Stimulated activated CD4-positive, alpha-beta T cell treated with anti-CD3 and anti-CD28 coated beads, TNF-alpha, amount 100 ng/mL, for 24 hours (primary cell): ENCODE results near the gene SERP2.

Source experiments
- DNase-seq, 3 experiments: peaks; one replicate each; pipeline ENCODE4 v3.0.0-alpha.2; 2020; ENCODE audit warnings: low read depth in 3 of 3

Gene SERP2

DNA sequence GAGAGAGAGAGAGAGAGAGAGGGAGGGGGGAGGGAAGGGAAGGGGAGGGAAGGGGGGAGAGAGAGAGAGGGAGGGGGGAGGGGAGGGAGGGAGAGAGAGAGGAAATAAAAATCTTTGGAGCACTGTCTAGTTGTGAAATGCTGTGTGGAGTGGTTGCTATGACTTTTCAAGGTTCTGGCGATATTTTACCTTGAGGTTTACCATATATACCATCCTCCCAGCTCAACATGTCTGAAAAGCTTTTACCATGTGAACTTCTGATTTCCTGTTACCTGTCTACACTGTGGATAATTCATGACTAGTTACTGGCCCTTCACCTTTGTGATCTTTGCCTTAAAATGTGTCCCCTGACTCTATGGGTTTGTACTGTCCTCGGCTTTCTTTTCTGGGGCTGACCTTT is 38.2 kb downstream of the SERP2 start:
- no peak for DNase-seq

DNA sequence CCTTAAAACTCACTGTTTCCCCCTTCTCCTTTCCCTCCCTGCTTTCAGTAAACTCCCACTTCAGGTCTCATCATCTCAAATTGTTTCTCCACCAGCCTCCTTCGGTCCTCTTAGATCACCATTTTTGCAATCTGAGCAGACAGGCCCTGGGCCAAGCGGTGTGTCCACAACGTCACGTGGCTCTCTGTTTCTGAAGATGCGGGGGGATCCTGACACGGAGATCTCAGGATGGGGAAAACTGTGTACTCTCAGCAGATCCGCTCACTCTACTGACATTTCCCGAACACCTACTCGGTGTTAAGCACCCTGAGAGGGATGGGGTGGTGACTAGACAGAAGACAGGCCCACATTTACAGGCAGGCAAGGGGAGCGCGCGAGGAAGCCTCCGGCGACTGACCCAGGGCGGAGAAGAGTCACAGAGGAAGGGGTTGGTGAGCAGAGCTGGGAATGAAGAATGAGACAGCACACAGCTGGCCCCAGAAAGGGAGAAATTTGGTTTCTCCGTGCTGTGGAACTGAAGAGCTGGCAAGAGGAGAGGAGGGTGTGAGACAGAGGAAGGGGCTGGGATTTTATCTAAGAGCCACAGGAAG is 38.8 kb downstream of the SERP2 start:
- no peak for DNase-seq

DNA sequence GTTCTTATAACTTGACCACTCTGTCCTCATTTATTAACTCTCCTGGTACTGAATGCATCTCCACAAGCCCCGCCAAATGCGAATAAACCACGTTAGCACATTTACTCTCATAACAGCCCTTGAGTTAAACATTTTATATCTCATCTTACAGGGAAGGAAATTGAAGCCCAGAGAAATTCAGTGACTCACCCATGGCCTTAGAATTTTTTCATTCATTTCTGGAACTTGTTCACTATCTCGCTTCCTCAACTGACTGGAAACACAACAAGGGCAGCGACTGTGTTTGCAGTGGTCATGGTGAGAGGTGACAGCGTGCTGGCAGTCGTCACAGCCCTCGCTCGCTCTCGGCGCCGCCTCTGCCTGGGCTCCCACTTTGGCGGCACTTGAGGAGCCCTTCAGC is 39.5 kb downstream of the SERP2 start:
- no peak for DNase-seq

DNA sequence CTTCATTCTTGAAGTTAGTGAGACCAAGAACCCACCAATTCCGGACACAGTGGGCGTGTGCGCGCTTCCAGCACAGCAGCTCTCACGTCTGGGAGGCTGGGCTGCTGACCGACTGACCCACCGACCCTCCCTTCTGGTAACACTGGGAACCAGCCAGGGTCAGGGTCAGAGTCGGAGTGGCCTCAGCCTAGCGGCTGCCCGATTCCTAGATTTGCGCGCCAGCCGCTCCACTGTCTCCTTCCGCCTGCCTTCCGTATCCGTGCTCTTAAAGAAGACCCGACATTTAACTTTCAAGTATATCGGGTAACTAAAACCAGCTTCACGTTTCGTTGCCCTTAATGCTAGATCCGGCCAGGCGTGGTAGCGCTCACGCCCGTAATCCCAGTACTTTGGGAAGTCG is 41.1 kb downstream of the SERP2 start:
- no peak for DNase-seq

DNA sequence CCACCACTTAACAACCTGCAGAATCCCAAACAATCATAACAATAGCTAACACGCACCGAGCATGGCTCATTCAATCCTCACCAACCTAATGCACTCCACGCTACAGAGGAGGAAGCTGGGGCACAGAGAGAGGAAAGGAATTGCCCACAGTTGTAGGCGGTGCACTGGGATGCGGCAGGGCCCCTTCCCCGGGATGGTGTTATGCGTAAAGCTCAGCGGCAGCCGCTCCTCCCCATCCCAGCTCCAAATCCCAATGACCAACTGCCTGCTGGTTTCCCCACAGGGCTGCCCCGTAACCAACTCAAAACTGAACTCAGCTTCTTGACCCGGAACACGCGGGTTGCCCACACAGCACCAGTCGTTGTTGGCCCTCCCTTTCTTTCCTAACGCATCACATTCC is 42.2 kb downstream of the SERP2 start:
- DNase-seq: no peak

DNA sequence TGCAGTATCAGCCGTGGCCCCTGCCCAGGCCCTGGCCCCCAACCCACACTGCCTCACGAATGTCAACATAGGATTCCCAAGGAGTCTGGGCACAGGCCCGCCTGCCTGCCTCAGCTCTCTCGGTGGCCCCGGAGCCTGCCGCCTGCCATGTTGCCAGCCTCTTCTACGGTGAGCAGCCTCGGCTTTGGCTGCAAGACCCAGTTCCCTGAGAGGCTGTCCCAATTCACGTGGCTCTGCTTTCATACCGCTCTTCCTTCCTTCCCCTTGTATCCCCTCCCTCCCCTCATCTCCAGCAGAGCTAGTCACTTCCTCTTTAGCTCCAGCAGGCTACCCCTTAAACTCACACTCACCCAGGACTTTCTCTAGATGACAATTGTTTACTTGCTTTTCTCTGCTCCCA is 42.7 kb downstream of the SERP2 start:
- no peak for DNase-seq

DNA sequence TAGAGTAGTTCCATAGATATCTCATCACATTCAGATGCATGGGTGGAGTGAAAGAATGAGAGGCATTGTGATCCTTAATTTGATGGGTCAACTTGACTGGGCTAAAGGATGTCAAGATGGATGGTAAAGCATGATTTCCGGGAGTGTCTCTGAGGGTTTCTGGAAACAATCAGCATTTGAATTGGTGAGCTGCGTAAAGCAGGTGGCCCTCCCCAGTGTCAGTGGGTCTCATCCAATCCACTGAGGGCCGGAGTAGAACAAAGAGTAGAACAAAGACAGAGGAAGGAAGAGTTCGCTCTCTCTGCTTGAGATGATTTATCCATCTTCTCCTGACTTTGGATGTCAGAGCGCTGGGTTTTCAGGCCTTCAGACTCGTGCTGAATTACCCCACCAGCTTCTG is 43.1 kb downstream of the SERP2 start:
- DNase-seq: no peak

DNA sequence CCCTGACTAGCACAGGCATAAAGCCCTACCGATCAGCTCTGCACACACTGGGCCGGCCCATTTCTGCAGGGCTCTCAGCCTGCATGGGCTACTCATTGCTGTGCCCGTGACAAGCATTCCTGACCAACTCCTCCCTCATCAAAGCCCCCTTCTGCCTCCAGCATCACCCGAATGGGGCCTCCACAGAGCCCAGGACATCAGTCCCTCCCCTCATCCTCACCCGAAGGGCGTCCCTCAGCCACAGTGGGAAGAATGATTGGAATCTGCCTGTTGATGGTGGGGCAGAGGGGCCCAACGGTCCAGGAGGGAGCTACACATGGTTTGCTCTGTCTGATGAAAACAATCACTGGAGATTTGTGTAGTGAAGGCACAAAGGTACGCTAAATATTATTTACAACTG is 43.8 kb downstream of the SERP2 start:
- DNase-seq: no peak

DNA sequence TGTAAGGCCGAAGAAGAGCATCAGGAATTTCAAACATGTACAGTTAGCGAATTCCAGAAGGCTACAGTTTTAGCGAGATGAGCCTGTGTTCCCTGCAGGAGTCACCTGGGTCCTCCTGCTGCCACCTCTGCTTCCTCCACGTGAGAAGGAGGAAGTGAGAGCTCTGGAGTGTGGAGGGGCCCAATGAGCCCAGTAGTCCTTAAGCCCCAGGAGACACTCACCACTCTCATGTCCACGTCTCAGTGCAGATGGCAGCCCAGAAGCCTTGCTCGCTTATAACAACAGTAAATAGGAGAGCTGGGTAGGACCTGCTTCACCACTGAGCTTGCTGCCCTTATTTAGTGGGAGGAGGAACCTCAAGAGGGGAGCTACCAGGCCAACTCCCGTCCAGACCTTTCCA is 44.3 kb downstream of the SERP2 start:
- DNase-seq: no peak

DNA sequence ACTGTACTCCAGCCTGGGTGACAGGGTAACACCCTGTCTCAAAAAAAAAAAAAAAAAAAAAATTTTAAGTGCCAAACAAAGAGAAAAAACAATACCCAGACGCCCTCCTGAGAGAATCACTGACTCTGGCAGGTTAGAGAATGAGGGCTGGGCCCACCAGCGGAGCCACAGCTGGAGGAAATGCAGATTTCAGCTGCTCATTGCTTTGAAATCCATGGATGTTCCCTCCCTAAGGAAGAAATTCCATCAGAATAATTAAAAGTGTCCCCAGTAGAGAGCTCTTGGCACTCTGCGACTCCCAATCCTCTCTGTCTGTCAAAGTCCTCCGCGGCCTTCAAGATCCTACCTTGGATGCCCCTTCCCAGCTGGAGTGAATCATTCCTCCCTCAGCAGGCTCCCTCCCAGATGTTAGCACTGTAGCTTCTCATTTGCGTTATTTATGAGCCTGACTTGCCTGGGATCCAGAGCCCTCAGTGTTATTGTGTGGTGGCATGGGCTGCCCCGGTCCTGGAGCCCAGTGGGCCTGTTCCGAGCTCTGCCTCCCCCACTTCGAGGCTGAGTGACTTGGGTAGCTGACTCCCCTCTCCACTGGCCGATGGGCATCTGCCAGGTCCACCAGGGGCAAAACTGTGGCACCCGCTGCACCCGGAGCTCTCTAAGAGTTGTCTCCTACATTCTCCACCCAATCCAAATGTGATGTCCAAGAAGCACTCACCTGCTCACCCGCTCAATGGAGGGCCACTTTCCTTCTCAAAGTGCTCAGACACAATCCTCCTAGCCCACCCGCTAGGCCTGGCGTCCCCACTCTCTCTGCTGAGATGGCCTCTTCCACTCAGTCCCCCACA is 47.0 kb downstream of the SERP2 start:
- DNase-seq: no peak

DNA sequence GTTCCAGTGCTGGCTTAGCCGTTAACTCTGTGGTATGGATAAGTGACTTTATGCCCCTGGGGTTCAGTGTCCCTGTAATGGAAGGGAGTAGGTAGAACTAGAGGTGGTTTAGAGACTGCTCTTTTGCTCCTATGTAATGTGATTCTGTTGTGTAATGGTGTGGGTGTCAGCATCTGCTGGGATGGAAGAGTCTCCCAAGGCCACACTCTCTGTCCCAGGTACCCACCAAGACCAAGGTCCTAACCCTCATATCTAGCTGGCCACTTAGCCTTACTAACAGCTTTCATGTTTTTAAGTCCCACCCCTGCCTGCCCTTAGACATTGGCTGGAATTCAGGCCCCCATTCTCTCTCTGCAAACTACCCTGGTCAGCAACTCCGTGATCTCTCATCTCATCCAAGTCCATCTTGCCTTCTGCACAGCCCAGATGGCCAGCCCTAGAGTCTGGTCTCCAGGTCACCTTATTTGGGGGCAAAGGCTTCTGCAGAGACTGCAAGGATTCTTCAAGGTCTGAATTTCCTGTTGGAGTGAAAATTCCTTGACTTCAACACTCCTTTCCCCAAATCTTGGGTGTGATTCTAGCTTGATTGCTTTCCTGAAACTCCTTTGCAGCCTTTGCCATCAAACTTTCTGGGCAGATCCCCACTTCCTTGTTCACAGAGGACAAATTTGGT is 48.4 kb downstream of the SERP2 start:
- no peak for DNase-seq

DNA sequence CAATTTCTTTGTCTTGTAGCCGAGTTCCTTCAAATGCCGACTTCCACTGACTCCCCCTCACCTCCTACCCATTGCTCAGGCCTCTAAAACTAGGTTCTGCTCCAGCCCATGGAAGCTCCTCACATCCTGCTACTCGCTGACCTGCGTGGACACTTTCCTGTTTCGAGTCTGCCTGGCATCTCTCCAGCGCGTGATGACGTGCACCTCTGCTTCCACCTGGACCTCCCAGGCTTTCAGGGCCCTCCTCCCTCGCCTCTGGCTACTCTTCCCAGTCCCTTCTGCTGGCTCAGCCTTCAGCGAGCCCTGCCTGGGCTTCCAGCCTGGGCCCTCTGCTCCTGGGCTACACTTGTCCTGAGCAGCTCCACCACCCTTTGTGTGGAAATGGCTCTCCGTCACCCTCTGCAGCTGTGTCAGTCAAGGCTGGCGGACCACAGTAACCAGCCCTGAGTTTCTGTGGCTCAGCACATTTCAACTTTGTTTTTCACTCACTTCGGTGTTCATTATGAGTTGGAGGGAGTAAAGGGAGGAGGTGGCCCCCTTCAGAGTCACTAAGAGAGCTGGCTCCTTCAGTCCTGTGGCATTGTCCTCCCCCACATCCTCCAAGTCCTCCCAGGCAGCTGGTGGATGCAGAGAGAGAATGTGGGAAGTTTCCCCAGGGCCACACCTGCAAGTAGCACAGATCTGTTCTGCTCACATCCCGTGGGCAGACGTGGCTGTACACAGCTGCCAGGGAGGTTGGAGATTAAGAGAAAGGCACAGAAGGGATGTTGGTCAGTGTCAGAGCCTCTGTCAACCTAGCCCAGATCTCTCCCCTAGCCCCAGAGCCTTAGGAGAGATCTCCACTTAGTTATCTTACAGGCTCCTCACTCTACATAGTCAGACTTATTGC is 49.4 kb downstream of the SERP2 start:
- no peak for DNase-seq

DNA sequence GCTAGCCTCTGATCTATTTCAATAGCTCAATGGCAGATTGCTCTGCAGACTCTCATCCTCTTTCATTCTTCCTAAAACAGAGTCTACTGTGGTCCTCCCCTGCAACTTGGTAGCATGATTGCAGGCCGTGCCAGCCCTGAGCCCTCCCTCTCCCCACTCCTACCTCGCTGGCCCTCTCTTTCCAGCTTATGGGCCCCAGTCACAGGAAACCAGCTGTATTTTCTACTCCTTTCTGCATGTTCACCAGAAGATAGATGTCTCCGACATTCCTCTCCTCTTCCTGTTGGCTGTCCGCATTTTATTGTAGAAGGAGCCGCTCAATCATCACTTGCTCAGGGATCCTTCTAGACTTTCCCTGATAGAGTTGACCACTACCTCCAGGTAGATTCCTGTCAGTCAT is 50.2 kb downstream of the SERP2 start:
- no peak for DNase-seq

DNA sequence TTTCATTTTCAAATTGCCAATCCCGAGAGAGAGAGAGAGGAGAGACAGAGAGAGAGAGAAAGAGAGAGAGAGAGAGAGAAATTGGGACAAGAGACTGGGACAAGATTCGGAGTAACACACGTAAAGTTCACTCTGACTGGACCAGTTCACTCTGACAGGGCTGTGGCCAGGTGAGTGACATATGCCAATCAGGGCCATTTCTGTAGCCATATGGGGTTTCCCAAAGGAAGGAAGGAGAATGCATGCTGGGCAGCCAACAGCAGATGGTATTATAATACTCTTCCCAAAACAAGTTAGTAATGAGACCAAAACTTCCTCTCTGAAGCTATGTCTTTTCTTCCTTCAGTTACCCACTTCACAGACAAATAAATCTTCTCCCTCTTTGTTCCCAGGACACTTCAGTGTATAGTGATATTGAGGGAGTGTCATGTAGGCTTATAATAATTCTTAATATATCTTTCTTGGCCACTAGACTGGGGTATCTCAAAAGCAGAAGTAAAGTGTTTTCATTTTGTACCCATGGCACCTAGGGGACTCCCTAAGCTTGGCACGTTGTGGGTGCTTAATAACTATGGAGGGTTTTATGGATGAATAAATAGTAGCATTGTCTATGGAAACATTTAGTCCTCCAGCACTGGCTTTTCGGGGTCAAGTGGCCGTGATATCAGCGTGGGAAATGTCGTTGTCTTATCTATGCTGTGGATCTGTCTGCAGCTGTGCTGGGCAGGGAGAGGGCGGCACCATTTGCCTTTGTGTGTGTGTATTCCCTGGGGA is 51.6 kb downstream of the SERP2 start:
- DNase-seq: no peak

DNA sequence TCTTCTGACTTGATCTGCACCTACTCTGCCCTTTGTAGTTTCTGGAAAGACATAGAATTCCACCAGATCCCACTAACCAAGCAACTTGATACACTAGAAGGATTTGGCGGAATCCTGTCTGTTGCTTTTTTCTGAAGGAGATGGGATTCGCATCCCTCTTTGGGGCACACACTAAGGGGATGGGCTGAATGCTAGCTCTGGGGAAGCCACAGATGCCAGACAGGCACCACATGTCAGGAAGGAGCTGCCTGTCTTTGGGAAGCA is 52.1 kb downstream of the SERP2 start:
- DNase-seq: no peak

DNA sequence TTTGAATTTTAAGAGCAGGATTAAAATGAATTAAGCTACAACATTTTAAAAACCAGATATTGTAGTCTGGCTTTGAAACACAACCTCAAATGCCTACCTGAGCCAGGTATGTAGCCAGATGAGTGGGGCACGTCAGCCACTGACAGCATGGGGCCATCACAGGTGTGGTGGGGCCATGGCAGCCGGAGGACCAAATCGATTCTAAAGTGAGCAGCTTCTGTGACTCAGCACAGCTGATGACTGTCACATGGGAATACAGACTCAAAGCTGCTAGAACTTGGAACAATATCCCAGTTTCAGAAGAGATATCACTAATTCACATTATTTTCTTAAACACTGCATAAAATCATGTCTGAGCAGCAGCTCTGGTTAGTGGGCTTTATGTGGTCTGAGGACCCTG is 52.8 kb downstream of the SERP2 start:
- no peak for DNase-seq

DNA sequence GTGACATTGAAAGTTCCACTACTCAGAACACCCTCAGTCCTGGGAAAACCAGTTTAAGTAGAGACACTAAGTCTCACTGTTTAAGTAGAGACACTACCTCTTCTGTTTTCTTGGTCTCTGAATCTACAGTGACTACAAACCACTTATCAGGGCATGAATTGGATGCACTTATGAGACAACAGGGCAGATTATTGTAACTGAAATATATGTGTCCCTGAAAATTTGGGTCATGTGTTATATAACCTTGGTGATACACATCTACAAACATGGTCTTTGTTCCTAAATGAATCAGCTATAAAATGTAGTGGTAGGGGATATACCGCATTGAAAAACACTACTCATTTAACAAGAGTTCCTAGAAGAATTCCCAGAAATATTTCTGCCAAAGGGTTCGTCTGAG is 55.7 kb downstream of the SERP2 start:
- DNase-seq: no peak

DNA sequence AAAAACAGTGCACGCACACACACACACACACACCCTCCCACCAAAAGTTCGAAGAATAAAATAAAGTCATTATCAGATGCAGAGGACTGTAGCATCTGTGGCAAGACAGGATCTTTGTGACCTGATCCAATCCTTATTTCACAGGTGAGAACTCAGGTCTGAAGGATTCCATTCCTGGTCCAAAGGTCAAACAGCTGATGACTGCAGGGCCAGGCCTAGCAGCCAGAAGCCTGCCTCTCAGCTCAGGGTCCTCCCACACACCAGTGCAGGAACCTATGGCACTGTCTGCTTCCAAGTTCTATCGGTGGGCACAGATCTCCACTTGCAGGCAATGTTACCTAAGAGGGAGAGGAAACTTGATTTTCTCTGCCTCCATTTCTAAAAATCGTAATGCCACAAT is 57.5 kb downstream of the SERP2 start:
- DNase-seq: no peak

DNA sequence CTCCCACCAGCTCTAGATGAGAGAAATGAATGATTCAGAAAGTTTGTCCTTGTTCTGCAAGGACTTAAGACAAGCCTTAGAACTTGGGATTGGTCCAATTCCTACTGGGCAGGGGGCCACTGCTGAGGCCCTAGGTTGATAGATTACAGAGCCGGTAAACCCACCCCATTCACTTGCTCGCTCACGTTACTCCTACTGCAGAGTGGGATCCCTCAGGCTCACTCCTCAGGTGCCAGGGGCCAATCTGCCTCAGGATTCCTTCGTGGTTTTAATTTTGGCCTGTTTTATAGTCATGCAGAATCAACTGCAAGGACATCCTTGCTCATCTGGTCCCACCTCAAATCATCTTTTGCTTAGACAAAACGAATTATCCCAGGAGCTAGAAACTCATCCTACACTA is 59.0 kb downstream of the SERP2 start:
- no peak for DNase-seq

DNA sequence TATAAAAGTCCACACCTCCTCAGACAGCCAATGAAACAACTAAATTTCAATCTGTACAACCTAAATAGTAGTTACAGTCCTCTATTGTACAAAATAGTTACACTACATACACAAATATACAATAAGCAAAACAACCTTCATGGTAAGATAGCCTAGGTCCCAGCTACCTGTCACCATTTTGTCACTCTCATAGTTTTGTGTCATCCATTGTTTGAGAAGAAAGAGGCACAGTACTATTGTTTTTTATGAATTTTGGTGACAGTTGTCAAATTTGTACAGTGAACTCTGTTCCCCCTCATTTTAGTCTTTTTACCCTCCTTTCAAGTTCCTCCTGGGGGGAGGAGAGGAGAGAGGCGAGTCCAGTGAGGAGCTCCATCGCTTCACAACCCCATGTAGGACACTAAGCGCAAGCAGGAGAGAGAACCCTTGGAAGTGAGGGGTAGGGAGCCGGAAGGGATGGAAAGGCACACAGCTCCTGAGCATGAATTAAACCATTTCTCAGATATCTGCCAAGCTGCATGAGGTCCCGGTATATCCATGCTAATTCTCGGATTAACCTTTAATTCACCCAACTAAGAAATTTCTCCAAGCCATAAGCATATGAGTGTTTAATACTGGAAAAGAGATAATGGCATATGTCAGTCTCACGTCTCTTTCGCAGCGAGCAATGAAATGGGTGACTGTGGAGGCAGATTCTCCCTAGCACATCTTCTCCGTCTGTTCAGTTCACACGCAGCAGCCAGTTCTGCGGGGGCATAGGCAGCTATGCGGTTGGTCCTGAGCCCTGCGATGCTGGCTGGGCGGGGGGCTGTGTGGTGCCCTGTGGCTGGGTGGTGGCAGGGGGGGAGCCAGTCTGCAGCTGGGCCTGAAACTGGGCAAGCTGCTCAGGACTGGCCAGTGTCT is 60.5 kb downstream of the SERP2 start:
- DNase-seq: no peak

DNA sequence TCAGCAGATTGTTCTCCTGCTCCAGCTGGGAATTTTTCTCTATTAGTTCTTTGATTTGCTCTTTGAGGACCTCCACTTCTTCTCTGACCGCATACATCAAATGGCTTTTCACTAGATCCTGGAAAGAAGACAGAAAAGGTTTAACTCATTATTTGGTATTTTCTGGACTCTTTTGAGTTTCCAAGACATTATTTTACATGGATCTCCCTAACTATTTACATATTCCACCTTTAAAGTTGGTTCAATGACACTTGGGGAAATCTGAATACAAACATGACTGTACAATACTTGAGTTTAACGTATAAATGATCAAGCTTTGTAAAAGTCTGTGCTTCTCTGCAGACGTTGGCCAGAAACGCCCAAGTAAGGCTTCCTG is 61.1 kb downstream of the SERP2 start:
- DNase-seq: no peak
